ENCODE data around the gene ARHGAP28.

GRCh38 chr18:6764382-6764781 lies 34.9 kb downstream of the ARHGAP28 start:
- TF ChIP-seq POLR2A (IDR thresholded peaks at IDR 0.05; ENCODE audit: low read depth, low read length), result no peak
- TF ChIP-seq SPI1 (IDR thresholded peaks at IDR 0.05; ENCODE audit: low read depth, low read length), result no peak
- no peak for TF ChIP-seq POLR2AphosphoS5 (IDR thresholded peaks at IDR 0.05; ENCODE audit: low read depth, low read length)
- TF ChIP-seq TAF1 (IDR thresholded peaks at IDR 0.05; ENCODE audit: low read depth, low read length), result no peak

Measured in GM12891 (cell line).